Measurements from ENCODE around the gene NINL.

DNA sequence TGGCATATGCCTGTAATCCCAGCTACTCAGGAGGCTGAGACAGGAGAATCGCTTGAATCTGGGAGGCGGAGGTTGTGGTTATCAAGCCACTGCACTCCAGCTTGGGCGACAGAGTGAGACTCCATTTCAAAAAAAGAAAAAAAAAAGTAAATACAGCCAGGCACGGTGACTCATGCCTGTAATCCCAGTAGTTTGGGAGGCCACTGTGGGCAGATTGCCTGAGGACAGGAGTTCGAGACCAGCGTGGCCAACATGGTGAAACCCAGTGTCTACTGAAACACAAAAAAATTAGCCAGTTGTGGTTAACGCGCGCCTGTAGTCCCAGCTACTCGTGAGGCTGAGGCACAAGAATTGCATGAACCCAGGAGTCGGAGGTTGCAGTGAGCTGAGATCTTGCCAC is 1.5 kb upstream of the NINL start:
- TF ChIP-seq CTCF (conservative IDR thresholded peaks at IDR 0.05; ENCODE audit: low read depth, low read length) (no peak), EZH2 (IDR thresholded peaks at IDR 0.05; ENCODE audit: borderline replicate concordance, low read depth, low read length, poor library complexity, severe bottlenecking) (no peak)

Measured in A673 (cell line).